RPMI7951 (cell line): ENCODE measurements around the gene DDX43. TPM values are rescaled to one million over a fixed set of nuclear protein-coding genes. Genes with fewer than 3 reads are reported as not detected.
"Not testable (repeated sequence)": the region's sequence is repeated elsewhere in the genome, so short reads cannot be mapped to it uniquely, and the experiment has no call there.

ENCODE experiments used
- DNase-seq: peaks from one replicate; pipeline ENCODE4 v3.0.0-alpha.2; 2012; ENCODE audit warnings: low read depth
- total RNA-seq: library from RNA; depleted of rRNA; stranded (reverse); fragments of >200 nt; shearing (Covaris generic); gene quantifications from 2 replicates; pipeline ENCODE4 v1.2.3, GENCODE V29; 2014

The DDX43 gene
- total RNA-seq, 1 experiment from 2014 or later, result not detected

- peak; percentile 67 for DNase-seq
Measured at GRCh38 chr6:73388800-73389512, 5.7 kb upstream of the DDX43 start.

DNA sequence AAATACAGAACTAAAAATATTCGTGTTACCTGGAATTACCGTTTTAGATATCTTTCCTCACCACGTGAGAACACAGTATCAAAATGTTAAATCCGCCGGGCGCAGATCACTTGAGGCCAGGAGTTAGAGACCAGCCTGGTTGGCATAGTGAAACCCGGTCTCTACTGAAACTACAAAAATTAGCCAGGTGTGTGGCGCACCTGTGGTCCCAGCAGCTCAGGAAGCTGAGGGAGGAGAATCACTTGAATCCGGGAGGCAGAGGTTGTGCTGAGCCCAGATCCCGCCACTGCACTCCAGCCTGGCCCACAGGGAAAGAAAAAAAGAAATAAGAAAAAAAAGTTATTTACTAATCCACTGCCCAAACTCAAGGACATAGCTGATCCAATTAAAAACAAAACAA, 4.8 kb upstream of the DDX43 start:
- DNase-seq, result no peak

DNA sequence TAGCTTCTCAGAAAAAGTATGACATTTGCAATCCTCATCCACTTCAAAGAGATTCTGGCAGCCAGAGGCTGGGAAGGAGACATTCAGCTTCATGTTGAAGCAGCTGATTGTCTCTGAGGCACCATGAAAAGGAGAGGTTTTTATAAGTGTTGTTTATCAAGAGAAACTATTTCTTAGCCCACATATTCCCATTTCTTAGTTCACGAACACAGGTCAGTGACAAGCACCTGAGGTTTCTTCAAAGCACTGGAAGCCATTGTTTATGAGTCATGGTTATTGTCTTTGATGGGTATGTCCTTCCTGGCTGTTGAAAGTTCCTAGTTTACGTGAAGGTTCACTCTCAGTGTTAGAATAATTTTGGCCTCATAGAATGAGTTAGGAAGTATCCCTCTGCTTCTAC, 3.0 kb upstream of the DDX43 start:
- no peak for DNase-seq

GRCh38 chr6:73392188-73392587, 2.4 kb upstream of the DDX43 start:
- DNase-seq, result not testable (repeated sequence)

- DNase-seq, result no peak
Measured at GRCh38 chr6:73393278-73393677, 1.4 kb upstream of the DDX43 start.

DNA sequence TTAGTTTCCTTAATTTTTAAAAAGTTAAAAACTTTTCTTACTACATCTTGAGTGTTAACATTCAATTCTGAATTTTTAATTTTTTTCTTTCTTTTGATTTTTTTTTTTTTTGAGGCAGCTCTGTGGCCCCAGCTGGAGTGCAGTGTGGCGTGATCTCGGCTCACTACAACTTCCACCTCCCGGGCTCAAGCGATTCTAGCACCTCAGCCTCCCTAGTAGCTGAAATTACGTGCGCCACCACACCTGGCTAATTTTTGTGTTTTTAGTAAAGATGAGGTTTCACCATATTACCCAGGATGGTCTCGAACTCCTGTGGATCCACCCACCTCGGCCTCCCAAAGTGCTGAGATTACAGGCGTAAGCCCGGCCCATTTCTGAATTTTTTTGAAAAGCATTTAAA, 1.2 kb downstream of the DDX43 start:
- no peak for DNase-seq

DNA sequence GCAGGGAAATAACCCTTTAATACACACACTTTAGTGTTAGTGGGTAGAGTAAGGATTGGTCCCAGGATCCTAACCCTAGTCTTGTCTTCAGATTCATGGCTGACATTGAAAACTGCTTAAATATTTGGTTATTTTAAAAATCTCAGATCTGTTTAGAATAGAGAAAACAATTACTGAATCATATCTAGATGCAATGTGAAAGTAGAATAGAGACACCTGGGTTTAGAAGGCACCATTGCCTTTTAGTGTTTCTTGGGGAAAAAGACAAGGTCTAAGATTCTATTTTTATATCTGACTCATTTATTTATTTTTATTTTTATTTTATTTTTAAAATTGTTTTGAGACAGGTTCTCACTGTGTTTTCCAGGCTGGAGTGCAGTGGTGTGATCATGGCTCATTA, 6.0 kb downstream of the DDX43 start:
- no peak for DNase-seq

DNA sequence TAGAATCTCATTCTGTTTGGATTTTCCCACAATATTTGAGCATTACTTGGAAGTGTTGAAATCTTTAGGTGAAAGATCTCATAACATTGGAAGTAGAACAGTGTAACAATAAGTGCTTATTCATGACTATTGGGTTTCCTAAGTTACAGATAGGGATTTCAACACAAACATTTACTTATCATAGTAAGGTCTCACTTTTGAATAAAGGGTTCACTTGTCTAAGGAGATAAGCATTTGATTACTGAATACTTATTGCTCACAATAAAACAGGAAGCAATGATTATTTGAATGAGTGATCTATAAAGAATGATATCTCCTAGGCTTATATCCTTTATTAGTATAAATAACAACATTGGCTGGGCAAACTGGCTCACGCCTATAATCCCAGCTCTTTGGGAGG, 14.8 kb downstream of the DDX43 start:
- no peak for DNase-seq

DNA sequence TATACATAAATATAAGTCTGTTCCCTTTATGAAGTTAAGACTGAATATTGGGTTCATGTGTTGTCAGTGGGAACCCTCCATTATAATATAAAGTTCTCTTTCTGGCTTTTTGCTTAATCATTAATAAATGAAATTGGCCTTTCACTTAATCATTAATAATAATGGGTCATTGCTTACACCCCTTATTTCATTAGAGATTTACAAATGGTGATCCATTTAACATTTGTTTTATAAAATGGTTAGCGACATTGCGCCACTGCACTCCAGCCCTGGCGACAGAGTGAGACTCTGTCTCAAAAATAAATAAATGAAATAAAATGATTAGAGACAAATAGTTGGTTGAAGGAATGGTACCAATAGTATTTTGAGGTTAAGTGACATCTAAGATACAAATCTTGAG, 18.5 kb downstream of the DDX43 start:
- no peak for DNase-seq

DNA sequence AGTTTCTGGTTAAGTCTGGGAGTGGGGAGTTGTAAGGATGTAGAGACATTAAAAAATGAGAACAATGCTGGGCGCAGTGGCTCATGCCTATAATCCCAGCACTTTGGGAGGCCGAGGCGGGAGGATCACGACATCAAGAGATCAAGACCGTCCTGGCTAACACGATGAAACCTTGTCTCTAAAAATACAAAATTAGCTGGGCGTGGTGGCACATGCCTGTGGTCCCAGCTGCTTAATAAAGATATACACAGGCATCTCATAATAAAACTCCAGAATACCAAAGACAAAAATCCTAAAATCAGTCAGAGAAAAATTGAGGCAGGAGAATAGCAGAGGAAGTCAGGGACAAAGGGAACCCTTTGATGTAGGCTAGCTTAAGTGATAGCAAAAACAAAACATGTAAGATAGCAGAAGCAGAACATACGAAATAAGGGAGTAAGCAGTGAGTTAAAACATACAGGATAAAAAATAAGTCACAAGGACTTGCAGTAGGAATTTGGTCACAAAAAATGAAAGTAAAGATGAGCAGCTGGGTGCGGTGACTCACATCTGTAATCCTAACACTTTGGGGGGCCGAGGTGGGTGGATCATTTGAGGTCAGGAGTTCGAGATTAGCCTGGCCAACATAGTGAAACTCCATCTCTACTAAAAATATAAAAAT, 23.6 kb downstream of the DDX43 start:
- DNase-seq, result peak; percentile 8

GRCh38 chr6:73421534-73421933, 26.9 kb downstream of the DDX43 start:
- no peak for DNase-seq

DNA sequence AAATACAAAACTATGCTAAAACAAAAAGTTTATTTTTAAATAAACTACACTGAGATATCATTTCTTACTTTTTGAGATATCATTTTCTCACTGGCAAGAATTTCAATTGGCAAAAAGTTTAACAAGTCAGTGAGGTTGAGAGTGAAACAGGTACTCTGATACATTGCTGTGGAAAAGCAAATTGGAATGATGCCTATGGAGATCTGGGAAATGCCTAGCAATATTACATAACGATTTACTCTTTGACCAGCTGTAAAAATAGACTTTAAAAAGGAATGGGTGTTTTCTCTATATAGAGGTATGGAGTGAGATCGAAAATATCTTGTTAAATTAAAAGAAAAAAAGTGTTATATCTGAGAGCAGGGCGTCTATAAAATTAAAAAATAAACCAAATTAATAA, 40.6 kb downstream of the DDX43 start:
- no peak for DNase-seq

GRCh38 chr6:73443555-73443954, 48.9 kb downstream of the DDX43 start:
- no peak for DNase-seq

GRCh38 chr6:73451223-73452106, 56.8 kb downstream of the DDX43 start:
- peak; percentile 50 for DNase-seq

- DNase-seq, result peak; percentile 90
Measured at GRCh38 chr6:73452107-73452461, 57.5 kb downstream of the DDX43 start, which contains the start of gene CGAS. CGAS (minus strand) TSS chr6:73452297; CDS start chr6:73452181, 116 bp downstream.

- no peak for DNase-seq
Measured at GRCh38 chr6:73455865-73456629, 61.4 kb downstream of the DDX43 start.

DNA sequence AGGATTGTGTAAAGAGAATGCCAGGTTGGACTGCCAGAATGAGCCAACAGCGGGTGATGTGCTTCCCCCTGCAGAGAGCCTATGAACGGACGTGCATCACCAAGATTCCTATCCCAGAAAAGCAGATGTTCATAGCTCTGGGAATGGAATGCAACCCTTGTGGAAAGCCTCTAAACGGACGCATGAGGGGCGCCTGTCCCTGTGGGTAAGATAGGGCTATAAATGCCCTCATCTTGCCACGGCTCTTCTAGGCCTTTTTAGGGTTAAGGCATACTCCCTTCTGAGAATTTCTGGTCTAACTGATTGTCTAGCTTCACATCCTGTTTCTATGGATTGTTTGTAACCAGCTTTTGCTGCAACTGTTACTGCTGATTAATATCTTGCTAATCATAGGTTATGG, 64.8 kb downstream of the DDX43 start:
- not testable (repeated sequence) for DNase-seq

DNA sequence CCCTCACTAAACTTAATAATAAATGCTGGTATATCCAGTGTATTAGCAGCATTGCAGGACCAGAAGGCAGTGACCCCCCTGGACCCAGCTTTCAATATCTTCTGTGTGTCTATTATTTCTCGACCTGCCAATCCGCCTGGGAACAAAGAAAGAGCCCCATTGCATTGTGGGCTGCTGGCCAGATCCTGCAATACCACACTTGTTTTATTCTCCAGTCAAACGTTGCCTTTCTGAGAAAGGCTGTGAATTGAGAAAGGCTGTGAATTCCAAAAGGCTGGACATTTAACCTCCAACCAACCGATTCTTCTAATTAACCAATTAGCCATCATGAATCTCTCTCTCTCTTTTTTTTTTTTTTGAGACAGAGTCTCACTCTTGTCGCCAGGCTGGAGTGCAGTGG, 65.4 kb downstream of the DDX43 start:
- DNase-seq, result no peak

- DNase-seq, result peak; percentile 89
Measured at GRCh38 chr6:73461537-73462350, 67.1 kb downstream of the DDX43 start, which contains the start of gene MTO1. MTO1 (plus strand) TSS chr6:73461737; CDS start chr6:73461855, 118 bp downstream.
